Activated naive CD8-positive, alpha-beta T cell treated with anti-CD3 and anti-CD28 coated beads, Interleukin-2, amount 10 ng/mL, durations not matched to agents 7 days and 5 days (primary cell): ENCODE measurements around the gene PLEKHH1. TPM values are rescaled to one million over a fixed set of nuclear protein-coding genes. Genes with fewer than 3 reads are reported as not detected.

Experiments
- ATAC-seq: fragments of 150-1000 bp; cut with Tn5 transposase; one replicate; pipeline ENCODE4 v1.10.0; 2021; ENCODE audit warnings: low read depth, moderate library complexity
- POLR2A ChIA-PET: fragments of 350-600 bp; sonication (Branson Sonifier 250); formaldehyde crosslinking; loops from one replicate; lab custom pipeline; 2021; ENCODE audit warnings: antibody characterized with exemption; lab: Charles Lee
- DNase-seq: peaks from one replicate; pipeline ENCODE4 v3.0.0; 2021
- H3K27ac Mint-ChIP-seq: one replicate; pipeline ENCODE4 v1.8.0; 2022; ENCODE audit warnings: mild to moderate bottlenecking, mixed read lengths
- H3K27me3 Mint-ChIP-seq: one replicate; pipeline ENCODE4 v1.8.0; 2022; ENCODE audit warnings: mild to moderate bottlenecking, moderate library complexity, mixed read lengths
- H3K36me3 Mint-ChIP-seq: one replicate; pipeline ENCODE4 v1.8.0; 2021; ENCODE audit warnings: mild to moderate bottlenecking, mixed read lengths
- H3K4me1 Mint-ChIP-seq: one replicate; pipeline ENCODE4 v1.8.0; 2021; ENCODE audit warnings: mixed read lengths
- H3K4me3 Mint-ChIP-seq: one replicate; pipeline ENCODE4 v1.8.0; 2022; ENCODE audit warnings: mild to moderate bottlenecking, moderate library complexity, mixed read lengths
- H3K9me3 Mint-ChIP-seq: one replicate; pipeline ENCODE4 v1.8.0; 2021; ENCODE audit warnings: mixed read lengths
- total RNA-seq, 2 experiments: library from RNA; stranded (reverse); gene quantifications; one replicate each; pipeline ENCODE4 v1.2.3, GENCODE V29; 2021

The PLEKHH1 gene
- 1 to 10 TPM in 1 of 2 experiments, under 1 TPM in 1; 0.68 to 1.0 TPM for total RNA-seq

- Mint-ChIP-seq H3K36me3 (no peaks in the 10 kb centered on the region), H3K27ac (no peak within 1 kb of the TSS)
- POLR2A ChIA-PET = interaction anchor here (1.3 kb wide), 1 partner anchor 45 kb away, joined by 4 read pairs; the partner anchor contains the start of gene TMEM229B
Measured at GRCh38 chr14:67532998-67533753, at the start of gene PLEKHH1. PLEKHH1 (plus strand) TSS chr14:67533290; CDS start chr14:67541868, 8,578 bp downstream.

DNA sequence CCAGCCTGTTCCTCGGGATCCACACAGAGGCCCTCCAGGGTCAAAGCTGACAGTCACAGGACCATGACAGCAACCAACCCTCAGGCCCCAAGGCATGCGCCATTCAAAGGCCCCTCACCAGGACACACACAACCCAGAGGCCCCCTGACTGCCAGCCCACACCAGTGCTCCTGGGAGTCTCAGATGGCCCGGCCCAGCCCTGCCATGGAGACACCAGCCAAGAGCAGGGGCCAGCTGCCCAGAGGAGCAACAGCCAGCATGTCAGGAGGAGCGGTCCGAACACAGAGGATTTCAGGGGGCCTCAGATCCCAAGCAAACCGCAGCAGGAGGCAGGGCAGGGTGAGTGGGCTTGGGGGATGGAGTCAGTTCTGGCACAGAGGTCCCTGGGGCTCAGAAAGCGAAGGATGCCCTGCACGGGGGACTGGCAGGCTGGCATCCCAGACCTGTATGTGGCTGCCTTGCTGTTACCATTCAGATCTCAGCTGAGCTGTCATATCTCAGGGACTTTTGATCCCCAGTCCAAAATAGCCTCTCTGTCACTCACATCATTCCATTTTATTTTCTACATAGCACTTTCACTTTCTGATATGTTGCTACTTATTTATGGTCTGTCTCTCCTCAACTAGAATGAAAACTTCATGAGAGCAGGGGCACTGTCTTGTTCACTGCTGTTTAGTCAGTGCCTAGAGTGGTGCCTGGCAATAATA, 49.4 kb upstream of the PLEKHH1 start:
- Mint-ChIP-seq H3K27ac (no peak overlapping the region), H3K4me3 (no peak overlapping the region), H3K9me3 (peaks cover 3% of the 10 kb centered on the region), H3K36me3 (peaks cover 7% of the 10 kb centered on the region), H3K4me1 (peaks cover 36% of the 10 kb centered on the region), H3K27me3 (no peaks in the 10 kb centered on the region)
- no peak for ATAC-seq
- POLR2A ChIA-PET = no interaction called here
- no peak for DNase-seq

More at GRCh38 chr14:67532998-67533753, at the start of gene PLEKHH1:
- peak; percentile 94 for ATAC-seq
- Mint-ChIP-seq H3K4me3 (peak within 1 kb of the TSS; percentile 69), H3K9me3 (no peaks in the 10 kb centered on the region), H3K4me1 (peaks cover 7% of the 10 kb centered on the region), H3K27me3 (peaks cover 63% of the 10 kb centered on the region)
- DNase-seq = peak; percentile 71

GRCh38 chr14:67485501-67486095, 47.5 kb upstream of the PLEKHH1 start:
- Mint-ChIP-seq H3K4me3 (no peak overlapping the region), H3K4me1 (peaks cover 48% of the 10 kb centered on the region), H3K9me3 (peaks cover 3% of the 10 kb centered on the region), H3K36me3 (peaks cover 7% of the 10 kb centered on the region), H3K27ac (peak overlapping the region; percentile 14), H3K27me3 (peaks cover 2% of the 10 kb centered on the region)
- DNase-seq (no peak), ATAC-seq (no peak)
- POLR2A ChIA-PET = interaction anchor here (0.5 kb wide), 1 partner anchor 1450 kb away, joined by 3 read pairs; no protein-coding TSS in a partner anchor

DNA sequence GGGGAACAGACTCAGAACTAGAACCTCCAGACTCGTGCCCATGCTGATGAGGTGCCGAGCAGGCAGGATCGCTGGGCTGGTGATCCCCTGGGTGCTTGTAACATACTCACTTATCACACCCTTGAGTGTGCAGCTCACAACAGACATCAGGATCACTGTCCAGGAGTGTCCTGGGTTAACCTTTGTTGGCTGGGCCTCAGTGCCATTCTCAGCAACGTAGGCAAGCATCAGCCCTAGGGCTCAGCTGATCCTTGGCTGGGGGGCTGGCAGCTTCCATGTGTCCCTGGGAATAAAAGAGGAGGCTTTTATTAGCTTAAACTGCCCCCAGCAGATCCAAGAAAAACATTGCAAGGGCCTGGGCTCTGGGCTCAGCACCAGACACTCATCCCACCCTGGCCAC, 46.2 kb upstream of the PLEKHH1 start:
- no peak for ATAC-seq
- Mint-ChIP-seq H3K9me3 (peaks cover 3% of the 10 kb centered on the region), H3K27ac (peak overlapping the region; percentile 99), H3K4me3 (no peak overlapping the region), H3K27me3 (peaks cover 2% of the 10 kb centered on the region), H3K4me1 (peaks cover 41% of the 10 kb centered on the region), H3K36me3 (peaks cover 8% of the 10 kb centered on the region)
- no peak for DNase-seq
- POLR2A ChIA-PET = interaction anchor here (0.6 to 0.9 kb wide), 2 partner anchors 13 to 28 kb away, joined by 3 read pairs; no protein-coding TSS in a partner anchor

GRCh38 chr14:67487332-67487731, 45.8 kb upstream of the PLEKHH1 start:
- Mint-ChIP-seq H3K27ac (peak overlapping the region; percentile 99), H3K36me3 (peaks cover 13% of the 10 kb centered on the region)

GRCh38 chr14:67487937-67488893, 44.9 kb upstream of the PLEKHH1 start, which contains the start of gene TMEM229B:
TMEM229B (minus strand) TSS chr14:67488721; CDS start chr14:67473923, 14,798 bp downstream.
- Mint-ChIP-seq H3K4me1 (peaks cover 41% of the 10 kb centered on the region), H3K36me3 (peaks cover 21% of the 10 kb centered on the region), H3K9me3 (peaks cover 11% of the 10 kb centered on the region), H3K4me3 (peak within 1 kb of the TSS; percentile 92), H3K27me3 (peaks cover 2% of the 10 kb centered on the region), H3K27ac (peak within 1 kb of the TSS; percentile 99)
- DNase-seq = peak; percentile 82
- POLR2A ChIA-PET = interaction anchor here (0.6 to 1.6 kb wide), 12 partner anchors 8 to 1305 kb away, joined by 3 to 8 read pairs (median 4); partner anchors contain the start of genes PLEKHH1 and ZFP36L1
- peak; percentile 98 for ATAC-seq

More at GRCh38 chr14:67487332-67487731, 45.8 kb upstream of the PLEKHH1 start:
- peaks cover 41% of the 10 kb centered on the region for H3K4me1 Mint-ChIP-seq
- H3K9me3 Mint-ChIP-seq = peaks cover 3% of the 10 kb centered on the region
- DNase-seq = no peak
- ATAC-seq = no peak
- peaks cover 2% of the 10 kb centered on the region for H3K27me3 Mint-ChIP-seq
- POLR2A ChIA-PET = interaction anchor here (0.6 to 1.3 kb wide), 5 partner anchors 9 to 1306 kb away, joined by 3 to 8 read pairs (median 3); partner anchors contain the start of gene ZFP36L1
- H3K4me3 Mint-ChIP-seq = peak overlapping the region; percentile 92

GRCh38 chr14:67490196-67490595, 42.9 kb upstream of the PLEKHH1 start:
- ATAC-seq (no peak), DNase-seq (no peak)
- Mint-ChIP-seq H3K36me3 (peaks cover 25% of the 10 kb centered on the region), H3K4me3 (no peak overlapping the region), H3K27me3 (peaks cover 2% of the 10 kb centered on the region), H3K27ac (no peak overlapping the region), H3K4me1 (peaks cover 36% of the 10 kb centered on the region), H3K9me3 (peaks cover 16% of the 10 kb centered on the region)
- POLR2A ChIA-PET = no interaction called here

GRCh38 chr14:67491285-67491684, 41.8 kb upstream of the PLEKHH1 start:
- H3K9me3 Mint-ChIP-seq = peaks cover 16% of the 10 kb centered on the region
- peaks cover 32% of the 10 kb centered on the region for H3K4me1 Mint-ChIP-seq
- H3K27me3 Mint-ChIP-seq = peaks cover 2% of the 10 kb centered on the region
- no peak for DNase-seq
- H3K4me3 Mint-ChIP-seq = no peak overlapping the region
- no peak overlapping the region for H3K27ac Mint-ChIP-seq
- POLR2A ChIA-PET = no interaction called here
- no peak for ATAC-seq
- peaks cover 25% of the 10 kb centered on the region for H3K36me3 Mint-ChIP-seq

DNA sequence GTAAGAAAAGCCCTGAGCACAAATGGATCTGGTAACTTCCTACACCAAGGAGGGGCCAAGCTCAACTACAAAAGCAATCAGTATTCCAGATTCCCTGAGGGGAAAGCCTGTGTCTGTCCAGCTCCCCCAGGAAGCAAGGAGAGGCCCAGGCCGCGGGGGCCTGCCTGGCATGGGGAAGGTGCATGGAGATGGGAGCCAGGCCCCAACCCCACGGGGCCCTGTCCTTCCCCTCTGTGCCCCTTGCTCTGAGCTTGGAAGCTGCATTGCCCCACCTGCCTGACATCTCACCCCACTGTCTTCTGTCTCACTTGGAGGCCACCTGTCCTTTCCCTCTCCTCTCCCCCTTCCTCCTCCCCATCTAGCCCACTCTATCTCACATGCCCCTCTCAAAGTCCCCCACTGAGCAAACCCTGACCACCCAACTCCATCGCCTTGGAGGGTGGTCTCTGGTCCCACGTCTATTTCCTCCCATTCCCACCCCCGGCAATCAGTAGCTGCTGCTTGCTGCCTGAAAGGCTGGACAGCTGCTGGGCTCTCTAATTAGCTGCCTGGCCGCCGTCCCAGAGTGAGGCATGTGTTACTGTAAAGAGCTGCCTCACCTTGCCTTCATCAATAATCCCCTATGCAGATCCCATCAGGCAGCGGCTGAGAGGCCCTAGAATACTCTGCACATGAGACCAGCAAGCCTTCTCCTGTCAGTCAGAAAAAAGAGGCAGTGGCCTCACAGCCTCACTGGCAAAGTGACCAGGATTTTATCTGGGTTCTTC, 41.2 kb upstream of the PLEKHH1 start:
- H3K4me1 Mint-ChIP-seq = peaks cover 29% of the 10 kb centered on the region
- peaks cover 2% of the 10 kb centered on the region for H3K27me3 Mint-ChIP-seq
- ATAC-seq (no peak), DNase-seq (no peak)
- POLR2A ChIA-PET = no interaction called here
- no peak overlapping the region for H3K4me3 Mint-ChIP-seq
- no peak overlapping the region for H3K27ac Mint-ChIP-seq
- H3K36me3 Mint-ChIP-seq = peaks cover 20% of the 10 kb centered on the region
- H3K9me3 Mint-ChIP-seq = peaks cover 13% of the 10 kb centered on the region

DNA sequence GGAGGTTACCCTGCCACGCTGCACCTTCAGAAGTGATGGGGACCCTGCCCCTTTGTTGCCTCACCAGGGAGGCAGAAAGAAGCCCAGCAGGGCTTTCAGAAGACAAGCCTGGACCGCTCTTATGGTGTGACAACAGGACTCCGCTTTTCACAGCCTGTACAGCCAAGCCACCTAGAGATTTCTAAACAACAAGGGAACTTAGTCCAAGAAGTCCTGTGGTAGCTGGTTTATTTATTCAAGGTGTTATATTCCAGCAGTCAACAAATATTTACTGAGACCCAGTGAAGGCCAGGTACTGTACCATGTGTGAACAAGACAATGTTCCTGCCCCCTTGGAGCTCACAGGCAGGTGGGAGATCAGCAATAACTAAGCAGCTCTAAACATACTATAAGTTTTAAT, 40.6 kb upstream of the PLEKHH1 start:
- no peak overlapping the region for H3K27ac Mint-ChIP-seq
- no peak for ATAC-seq
- POLR2A ChIA-PET = no interaction called here
- peaks cover 19% of the 10 kb centered on the region for H3K36me3 Mint-ChIP-seq
- peaks cover 2% of the 10 kb centered on the region for H3K27me3 Mint-ChIP-seq
- H3K4me3 Mint-ChIP-seq = no peak overlapping the region
- DNase-seq = no peak
- peaks cover 28% of the 10 kb centered on the region for H3K4me1 Mint-ChIP-seq
- H3K9me3 Mint-ChIP-seq = peaks cover 13% of the 10 kb centered on the region

DNA sequence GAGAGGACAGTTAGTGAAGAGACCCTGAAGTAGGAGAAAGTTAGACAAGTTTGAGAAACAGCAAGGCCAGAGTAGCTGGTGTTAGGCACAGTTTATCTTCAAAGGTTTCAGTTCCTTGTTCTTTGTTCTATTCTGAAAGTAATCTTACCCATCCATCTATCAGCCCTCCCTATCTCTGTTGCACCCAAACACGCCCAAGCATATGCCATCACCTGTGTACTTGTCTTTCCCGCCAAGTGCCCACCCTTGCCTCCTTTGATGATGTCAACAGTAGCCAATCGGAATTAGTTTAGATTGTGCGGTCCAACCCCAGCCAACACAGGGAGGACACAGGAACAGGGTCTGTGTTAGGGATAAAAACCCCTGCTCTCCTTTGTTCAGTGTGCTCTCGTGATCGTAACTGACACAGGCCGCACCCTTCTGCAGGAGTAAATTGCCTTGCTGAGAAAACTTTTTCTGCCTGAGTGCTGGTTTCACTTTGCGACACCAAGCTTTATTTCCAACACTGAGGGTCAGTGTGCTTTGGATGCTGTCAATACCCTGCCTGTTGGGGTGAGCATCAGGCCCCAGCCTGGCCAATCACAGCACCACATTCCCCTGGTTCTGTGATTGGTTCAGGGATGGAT, 39.9 kb upstream of the PLEKHH1 start:
- DNase-seq = no peak
- H3K4me1 Mint-ChIP-seq = peaks cover 29% of the 10 kb centered on the region
- H3K4me3 Mint-ChIP-seq = no peak overlapping the region
- H3K9me3 Mint-ChIP-seq = peaks cover 13% of the 10 kb centered on the region
- H3K27me3 Mint-ChIP-seq = peaks cover 2% of the 10 kb centered on the region
- H3K36me3 Mint-ChIP-seq = peaks cover 18% of the 10 kb centered on the region
- no peak overlapping the region for H3K27ac Mint-ChIP-seq
- no peak for ATAC-seq
- POLR2A ChIA-PET = no interaction called here
